HG02973 (cell line): Measurements from ENCODE around the gene FAM222A.

ENCODE experiments used
- ATAC-seq: cut with Tn5 transposase; IDR thresholded peaks from one replicate; pipeline ENCODE4 v1.9.1; 2021; ENCODE audit warnings: moderate library complexity; ENCODE audit not compliant: unreplicated experiment

The FAM222A gene

DNA sequence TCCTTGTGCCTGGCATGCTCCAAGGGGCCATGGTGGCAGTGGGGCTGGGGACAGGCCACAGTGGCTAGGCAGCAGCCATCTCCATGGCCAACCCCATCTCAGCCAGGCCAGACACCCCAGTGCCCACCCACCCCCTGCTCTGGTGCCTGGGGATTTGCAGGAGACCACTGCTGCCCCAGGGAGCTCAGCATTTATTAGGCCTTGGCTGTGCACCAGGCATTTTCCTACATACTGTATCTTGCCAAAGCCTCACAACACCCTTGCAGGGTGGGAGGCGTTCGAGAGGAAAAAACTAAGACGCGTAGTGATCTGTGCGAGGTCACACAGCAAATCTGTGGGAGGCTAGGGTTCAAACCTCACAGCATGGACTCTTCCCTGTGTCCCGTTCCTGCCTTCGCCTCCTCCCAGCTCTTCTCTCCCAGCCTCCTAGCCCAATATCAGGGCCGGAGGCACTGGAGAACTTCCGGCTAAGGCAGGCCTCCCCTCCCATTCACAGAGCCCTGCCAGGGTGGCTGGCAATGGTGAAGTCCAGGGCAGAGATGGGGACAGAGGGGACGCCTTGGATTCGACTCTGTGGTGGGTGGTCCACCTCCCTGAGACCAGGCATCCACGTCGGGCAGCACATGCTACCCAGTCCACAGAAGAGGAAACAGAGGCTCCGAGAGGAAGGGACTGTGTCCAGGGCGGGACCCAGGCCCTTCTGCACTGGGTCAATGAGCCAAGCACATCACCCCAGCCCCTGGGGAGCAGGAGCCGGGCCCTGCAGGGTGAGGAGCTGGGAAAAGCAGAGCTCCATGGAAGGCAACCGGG lies 57.4 kb downstream of the FAM222A start:
- no peak for ATAC-seq

DNA sequence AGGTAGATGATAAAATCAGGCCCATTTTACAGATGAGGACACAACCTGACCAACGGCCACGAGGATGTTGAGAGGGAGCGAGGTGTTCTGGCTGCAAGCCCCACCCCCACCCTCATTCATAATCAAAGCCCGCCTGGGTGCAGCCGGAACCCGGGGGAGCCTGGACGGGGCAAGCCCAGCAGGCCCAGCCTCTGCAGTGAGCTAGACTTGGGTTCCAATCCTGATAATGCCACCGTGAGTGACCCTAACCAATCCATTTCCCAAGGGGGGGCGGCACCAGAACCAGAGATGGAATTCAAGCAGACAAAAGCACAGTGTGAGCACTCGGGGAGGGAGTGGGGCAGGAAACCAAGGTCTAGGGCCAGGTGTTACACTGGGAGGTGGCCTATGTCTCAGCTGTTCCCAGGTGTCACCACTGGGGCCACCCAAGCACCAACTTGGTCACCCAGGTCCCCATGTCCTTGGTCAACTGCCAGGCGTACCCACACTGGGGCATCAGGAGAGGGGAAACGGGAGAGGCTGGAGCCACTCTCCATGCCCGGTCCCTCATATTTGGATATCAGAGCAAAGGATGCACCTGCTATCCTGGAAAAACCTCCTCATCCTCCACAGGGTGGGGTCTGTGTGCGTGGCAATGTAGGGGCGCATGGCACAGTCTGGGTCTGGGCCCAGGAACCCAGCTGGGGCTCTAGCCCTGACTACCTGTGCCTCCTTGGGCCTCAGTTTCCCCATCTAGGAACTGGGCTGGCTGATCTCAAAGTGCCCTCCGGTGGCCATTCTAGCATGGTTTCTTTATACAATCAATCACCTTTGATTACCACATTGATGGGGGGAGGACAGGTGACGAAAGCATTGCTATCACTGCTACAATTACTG lies 58.4 kb downstream of the FAM222A start:
- ATAC-seq = no peak

GRCh38 chr12:109772622-109773321 lies 59.1 kb downstream of the FAM222A start:
- ATAC-seq = no peak

GRCh38 chr12:109773384-109774011 lies 59.9 kb downstream of the FAM222A start:
- no peak for ATAC-seq

GRCh38 chr12:109775172-109775881 lies 61.7 kb downstream of the FAM222A start:
- no peak for ATAC-seq

- no peak for ATAC-seq
These were observed 63.0 kb downstream of the FAM222A start for GRCh38 chr12:109776624-109777023.

GRCh38 chr12:109777544-109777943 lies 63.9 kb downstream of the FAM222A start:
- no peak for ATAC-seq

GRCh38 chr12:109778684-109779083 lies 65.1 kb downstream of the FAM222A start:
- no peak for ATAC-seq

- no peak for ATAC-seq
These were observed 65.8 kb downstream of the FAM222A start for GRCh38 chr12:109779382-109779781.

DNA sequence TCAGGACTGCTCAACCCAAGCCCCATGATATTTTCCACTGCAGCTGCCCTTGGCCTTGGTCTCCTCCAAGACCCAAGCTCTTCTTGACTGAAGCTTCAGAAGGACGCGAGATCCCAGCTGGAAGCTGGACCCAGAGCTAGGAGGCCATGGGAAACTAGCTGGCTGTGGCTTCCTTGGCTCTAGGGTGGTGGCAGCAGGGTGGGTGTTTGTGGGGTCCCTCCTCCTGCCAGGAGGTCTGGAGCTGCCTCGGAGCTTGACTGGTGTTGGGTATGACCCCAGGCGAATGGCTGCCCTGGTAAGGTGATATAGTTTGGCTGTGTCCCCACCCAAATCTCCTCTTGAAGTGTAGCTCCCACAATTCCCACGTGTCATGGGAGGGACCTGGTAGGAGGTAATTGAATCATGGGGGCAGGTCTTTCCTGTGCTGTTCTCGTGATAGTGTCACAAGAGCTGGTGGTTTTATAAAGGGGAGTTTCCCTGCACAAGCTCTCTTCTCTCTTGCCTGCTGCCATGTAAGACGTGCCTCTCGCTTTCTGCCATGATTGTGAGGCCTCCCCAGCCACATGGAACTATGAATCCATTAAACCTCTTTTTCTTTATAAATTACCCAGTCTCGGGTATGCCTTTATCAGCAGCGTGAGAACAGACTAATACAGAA lies 68.2 kb downstream of the FAM222A start:
- no peak for ATAC-seq

GRCh38 chr12:109782326-109782703 lies 68.7 kb downstream of the FAM222A start:
- no peak for ATAC-seq

DNA sequence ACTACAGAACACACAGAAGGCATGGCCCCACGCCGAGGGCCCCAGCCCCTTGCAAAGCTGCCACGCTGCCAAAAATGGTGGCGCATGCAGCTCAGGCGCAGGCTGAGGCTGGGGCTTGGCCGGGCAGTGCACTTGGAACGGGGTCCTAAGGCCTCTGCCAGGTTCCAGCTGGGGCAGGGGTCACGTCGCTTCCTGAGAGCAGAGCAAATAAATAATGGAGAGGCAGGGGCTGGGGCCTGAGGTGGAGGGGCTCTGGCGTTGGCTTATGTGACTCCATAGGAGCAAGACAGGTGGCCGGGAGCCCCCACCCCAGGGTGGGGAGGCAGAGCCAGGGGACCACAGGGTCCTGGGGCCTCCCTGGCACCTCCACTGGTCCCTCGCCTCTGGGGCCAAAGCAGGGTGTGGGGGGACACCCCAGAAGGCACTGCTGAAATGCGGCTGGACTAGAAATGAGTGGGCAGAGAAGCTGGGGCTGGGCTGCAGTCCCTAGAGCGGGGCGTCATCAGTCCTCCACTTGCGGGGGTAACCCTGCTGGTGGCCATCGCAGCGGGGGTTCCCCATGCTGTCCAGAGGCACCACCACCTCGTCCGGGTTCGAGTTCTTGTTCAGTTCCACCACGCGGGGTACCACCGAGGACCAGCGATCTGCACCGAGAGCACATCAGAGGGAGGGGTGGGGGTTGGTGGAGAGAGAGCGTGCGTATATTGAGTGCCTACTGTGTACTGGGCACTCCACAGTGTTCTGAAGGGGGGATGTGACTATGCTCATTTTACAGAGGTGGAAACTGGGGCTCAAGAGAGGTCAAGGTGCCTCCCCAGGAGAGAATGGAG lies 69.7 kb downstream of the FAM222A start:
- no peak for ATAC-seq

- ATAC-seq = no peak
These were observed 70.3 kb downstream of the FAM222A start for GRCh38 chr12:109783965-109784244.

DNA sequence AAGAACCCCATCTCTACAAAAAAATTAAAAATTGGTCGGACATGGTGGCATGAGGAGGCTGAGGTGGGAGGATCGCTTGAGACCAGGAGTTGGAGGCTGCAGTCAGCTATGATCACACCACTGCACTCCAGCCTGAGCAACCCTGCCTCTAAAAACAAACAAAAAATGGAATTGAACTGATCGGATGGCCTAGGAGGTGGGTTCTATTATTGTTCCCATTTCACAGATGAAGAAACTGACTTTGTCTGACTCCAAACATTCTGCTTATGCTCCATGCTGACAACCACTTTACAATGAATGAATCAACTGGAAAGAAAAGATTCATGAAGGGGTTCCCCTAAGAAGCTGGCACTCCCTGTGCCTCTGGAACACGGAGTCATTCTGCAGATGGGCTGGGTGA lies 72.2 kb downstream of the FAM222A start:
- ATAC-seq = no peak

GRCh38 chr12:109786799-109787198 lies 73.2 kb downstream of the FAM222A start:
- ATAC-seq = no peak

- no peak for ATAC-seq
These were observed 76.0 kb downstream of the FAM222A start for GRCh38 chr12:109789526-109790048.

- no peak for ATAC-seq
These were observed 79.4 kb downstream of the FAM222A start for GRCh38 chr12:109792992-109793391.

GRCh38 chr12:109793411-109793810 lies 79.8 kb downstream of the FAM222A start:
- no peak for ATAC-seq
